Retinal pigment epithelial cell (primary cell): Measurements from ENCODE around the gene NUP188.
A peak's percentile ranks its signal among the peaks of the same experiment; 100 is the strongest.

Experiments
- DNase-seq: peaks from one replicate; pipeline ENCODE4 v3.0.0-alpha.2; 2010; ENCODE audit warnings: low read depth
- H3K4me3 ChIP-seq: 2 replicates; pipeline ENCODE4 v1.5.1; 2011; ENCODE audit warnings: mild to moderate bottlenecking, low read length, control low read depth, moderate library complexity
- TF ChIP-seq, protein P1 (sequence below): conservative IDR thresholded peaks from 2 replicates; pipeline ENCODE4 v1.5.1; 2011; ENCODE audit warnings: low read depth, low read length, control low read depth, inconsistent platforms

NUP188 gene

GRCh38 chr9:128909859-128910258 lies 37.6 kb upstream of the NUP188 start:
- H3K4me3 ChIP-seq: no peak overlapping the region
- DNase-seq: no peak
- TF ChIP-seq, protein P1, sequence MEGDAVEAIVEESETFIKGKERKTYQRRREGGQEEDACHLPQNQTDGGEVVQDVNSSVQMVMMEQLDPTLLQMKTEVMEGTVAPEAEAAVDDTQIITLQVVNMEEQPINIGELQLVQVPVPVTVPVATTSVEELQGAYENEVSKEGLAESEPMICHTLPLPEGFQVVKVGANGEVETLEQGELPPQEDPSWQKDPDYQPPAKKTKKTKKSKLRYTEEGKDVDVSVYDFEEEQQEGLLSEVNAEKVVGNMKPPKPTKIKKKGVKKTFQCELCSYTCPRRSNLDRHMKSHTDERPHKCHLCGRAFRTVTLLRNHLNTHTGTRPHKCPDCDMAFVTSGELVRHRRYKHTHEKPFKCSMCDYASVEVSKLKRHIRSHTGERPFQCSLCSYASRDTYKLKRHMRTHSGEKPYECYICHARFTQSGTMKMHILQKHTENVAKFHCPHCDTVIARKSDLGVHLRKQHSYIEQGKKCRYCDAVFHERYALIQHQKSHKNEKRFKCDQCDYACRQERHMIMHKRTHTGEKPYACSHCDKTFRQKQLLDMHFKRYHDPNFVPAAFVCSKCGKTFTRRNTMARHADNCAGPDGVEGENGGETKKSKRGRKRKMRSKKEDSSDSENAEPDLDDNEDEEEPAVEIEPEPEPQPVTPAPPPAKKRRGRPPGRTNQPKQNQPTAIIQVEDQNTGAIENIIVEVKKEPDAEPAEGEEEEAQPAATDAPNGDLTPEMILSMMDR: no peak

- TF ChIP-seq, protein P1: no peak
- no peak for DNase-seq
- no peak overlapping the region for H3K4me3 ChIP-seq
These were observed 36.6 kb upstream of the NUP188 start for GRCh38 chr9:128910906-128911305.

GRCh38 chr9:128911529-128912035 lies 35.9 kb upstream of the NUP188 start:
- no peak for DNase-seq

DNA sequence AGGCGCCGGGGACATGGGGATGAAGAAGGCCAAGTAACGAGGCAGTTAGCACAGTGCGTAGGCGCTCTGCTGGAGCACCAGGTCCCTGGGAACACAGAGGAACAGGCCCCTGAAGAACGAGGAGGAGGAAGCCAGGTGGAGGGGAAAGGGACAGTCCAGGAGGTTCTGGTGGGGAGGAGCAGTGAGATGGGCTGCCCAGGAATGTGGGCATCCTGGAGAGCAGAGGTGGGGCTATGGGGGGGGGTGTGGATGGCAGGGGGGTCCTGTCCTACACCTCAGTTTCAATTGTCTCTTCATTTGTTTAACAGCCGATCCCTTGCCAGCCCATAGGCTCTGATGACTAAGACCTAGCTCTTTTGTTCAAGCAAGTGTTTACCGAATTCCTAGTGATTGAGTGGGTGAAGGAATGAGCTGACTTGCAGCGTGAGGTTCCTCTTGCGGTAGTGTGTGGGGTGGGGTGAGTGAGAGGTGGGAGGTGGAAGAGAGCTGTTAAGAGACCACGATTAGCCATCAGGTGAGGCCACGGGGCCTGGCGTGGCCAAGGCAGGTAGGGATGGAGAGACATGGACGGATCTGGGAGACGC lies 35.1 kb upstream of the NUP188 start:
- H3K4me3 ChIP-seq: no peak overlapping the region
- DNase-seq: peak; percentile 87
- TF ChIP-seq, protein P1: no peak

More at GRCh38 chr9:128911529-128912035, 35.9 kb upstream of the NUP188 start:
- TF ChIP-seq, protein P1: no peak
- H3K4me3 ChIP-seq: no peak overlapping the region

DNA sequence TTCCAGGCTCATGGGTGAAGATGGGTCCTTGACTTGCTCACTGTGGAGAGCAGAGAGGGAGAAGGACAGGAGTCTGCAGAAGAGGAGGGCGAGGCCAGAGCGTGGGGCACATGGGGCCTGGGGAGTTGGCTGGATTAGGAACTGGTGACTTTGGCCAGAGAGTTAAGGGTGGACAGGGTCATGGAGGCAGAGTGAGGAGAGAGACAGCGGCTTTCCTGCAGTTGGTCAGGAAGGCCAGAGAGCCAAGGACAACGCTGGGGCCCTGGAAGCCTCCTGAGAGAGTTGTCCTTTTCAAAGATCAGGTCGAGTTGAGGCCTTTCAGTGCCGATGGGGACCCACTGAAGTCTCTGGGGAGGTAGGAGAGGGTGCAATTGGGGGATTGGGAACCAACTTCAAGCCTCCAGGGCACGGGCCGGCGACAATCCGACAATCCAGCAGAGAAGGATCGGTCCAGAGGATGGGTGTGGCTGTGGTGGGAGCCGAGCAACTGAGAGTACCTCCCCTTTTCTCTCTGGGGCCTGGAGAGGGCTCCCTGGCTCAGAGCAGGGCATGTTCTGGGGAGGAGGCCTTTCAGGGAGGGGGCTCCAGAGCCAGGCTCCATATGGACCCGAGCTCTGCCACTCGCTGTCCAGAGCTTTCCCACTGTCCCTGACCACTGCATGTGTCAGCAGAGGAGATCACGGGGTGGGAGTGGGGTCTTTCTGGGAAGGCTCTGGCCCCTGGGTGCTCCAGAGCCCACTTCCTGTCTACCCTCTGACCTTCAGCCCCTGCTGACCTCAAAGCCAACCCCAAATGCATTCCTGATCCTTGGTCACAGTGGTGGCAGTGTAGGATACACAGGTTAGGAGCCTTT lies 34.2 kb upstream of the NUP188 start:
- DNase-seq: no peak
- H3K4me3 ChIP-seq: no peak overlapping the region
- TF ChIP-seq, protein P1: no peak

DNA sequence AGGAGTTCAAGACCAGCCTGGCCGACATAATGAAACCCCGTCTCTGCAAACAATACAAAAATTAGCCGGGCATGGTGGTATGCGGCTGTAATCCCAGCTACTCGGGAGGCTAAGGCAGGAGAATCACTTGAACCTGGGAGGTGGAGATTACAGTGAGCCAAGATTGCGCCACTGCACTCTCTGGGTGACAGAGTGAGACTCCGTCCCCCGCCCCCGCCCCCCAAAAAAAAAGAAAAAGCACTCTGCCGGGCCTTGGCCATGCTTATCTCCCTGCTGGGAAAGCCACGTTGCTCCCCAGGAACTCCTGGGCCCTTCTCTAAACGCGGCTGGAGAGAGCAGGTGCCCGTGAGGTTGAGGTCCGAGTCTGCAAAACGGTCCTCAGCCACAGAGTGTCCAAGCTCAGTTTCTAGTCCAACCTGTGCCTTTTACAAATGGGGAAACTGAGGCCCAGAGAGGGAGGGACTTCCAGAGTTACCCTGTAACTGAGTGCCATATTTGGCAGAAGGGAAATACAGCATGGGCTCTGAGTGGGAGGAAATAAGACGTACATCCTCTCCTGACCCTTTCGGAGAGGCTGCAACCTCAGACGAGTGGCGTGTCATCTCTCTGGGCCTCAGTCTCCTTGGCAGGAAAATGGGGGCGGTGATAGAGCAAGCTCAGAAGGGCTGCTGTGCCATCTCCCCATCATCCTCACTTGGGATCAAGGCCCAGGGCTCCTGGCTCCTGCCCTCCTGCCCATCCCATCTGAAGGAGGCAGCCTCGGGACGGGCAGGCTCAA lies 33.3 kb upstream of the NUP188 start:
- TF ChIP-seq, protein P1: no peak
- DNase-seq: no peak
- no peak overlapping the region for H3K4me3 ChIP-seq
